ENCODE results near the gene MGLL. TPM values are rescaled to one million over a fixed set of nuclear protein-coding genes. Genes with fewer than 3 reads are reported as not detected.

MGLL gene
- total and polyA plus RNA-seq, 8 donors: 8.6 to 318 (median 16.0) TPM

DNA sequence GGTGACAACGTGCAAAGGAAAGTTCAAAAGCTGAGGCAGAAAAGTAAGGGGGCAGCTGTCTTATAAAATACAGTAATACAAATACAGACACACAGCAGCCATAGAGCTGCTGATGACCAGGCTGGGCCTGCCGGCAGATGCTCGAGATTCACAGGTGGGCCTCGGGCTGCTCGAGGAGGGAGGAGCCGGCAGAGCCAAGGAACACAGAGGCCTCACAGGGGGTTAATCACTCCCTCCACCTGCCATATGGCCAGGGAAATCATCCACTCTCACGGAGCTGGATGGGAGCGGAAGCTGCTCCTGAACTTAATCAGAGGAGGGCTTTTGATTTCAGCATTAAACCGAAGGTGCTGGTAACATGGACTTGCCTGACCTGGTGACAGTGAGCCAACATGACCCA is 29.6 kb upstream of the MGLL start:
- ATAC-seq (no peak), DNase-seq (no peak)
- TF ChIP-seq, protein P1, sequence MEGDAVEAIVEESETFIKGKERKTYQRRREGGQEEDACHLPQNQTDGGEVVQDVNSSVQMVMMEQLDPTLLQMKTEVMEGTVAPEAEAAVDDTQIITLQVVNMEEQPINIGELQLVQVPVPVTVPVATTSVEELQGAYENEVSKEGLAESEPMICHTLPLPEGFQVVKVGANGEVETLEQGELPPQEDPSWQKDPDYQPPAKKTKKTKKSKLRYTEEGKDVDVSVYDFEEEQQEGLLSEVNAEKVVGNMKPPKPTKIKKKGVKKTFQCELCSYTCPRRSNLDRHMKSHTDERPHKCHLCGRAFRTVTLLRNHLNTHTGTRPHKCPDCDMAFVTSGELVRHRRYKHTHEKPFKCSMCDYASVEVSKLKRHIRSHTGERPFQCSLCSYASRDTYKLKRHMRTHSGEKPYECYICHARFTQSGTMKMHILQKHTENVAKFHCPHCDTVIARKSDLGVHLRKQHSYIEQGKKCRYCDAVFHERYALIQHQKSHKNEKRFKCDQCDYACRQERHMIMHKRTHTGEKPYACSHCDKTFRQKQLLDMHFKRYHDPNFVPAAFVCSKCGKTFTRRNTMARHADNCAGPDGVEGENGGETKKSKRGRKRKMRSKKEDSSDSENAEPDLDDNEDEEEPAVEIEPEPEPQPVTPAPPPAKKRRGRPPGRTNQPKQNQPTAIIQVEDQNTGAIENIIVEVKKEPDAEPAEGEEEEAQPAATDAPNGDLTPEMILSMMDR (IDR thresholded peaks at IDR 0.05): no peak
- Histone ChIP-seq H3K36me3 (no peaks in the 10 kb centered on the region), H3K27ac (no peak overlapping the region), H3K4me1 (peaks cover 4 to 8% of the 10 kb centered on the region in 2 donors), H3K9me3 (no peaks in the 10 kb centered on the region), H3K4me3 (no peak overlapping the region), H3K27me3 (no peaks in the 10 kb centered on the region)
- intact Hi-C loops (cut with DNase I): no loop called here

DNA sequence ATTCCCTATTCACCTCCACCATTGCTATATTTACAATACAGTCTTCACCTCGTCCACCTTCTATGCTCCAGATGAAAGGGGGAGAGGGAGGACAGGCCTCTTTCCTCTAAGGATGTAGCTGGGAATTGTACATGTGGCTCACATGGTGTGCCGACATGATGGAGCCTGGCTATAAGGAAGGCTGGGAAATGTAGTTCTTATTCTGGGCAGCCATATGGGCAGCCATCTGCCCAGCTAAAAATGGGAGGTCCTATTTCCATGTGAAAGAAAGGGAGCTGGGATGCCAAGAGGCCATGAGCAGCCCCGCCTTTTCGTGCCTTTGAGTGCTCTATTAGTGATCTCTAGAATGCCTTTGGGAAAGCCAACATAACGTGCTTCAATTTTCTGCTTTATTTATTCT is 27.1 kb upstream of the MGLL start:
- H3K4me3 ChIP-seq: no peak overlapping the region
- ATAC-seq: no peak
- DNase-seq: no peak
- H3K36me3 ChIP-seq: no peaks in the 10 kb centered on the region
- no peak overlapping the region for H3K27ac ChIP-seq
- H3K27me3 ChIP-seq: no peaks in the 10 kb centered on the region
- H3K9me3 ChIP-seq: no peaks in the 10 kb centered on the region
- intact Hi-C loops (cut with DNase I): no loop called here
- peaks cover 4 to 8% of the 10 kb centered on the region in 2 donors for H3K4me1 ChIP-seq
- TF ChIP-seq, protein P1 (IDR thresholded peaks at IDR 0.05): no peak

DNA sequence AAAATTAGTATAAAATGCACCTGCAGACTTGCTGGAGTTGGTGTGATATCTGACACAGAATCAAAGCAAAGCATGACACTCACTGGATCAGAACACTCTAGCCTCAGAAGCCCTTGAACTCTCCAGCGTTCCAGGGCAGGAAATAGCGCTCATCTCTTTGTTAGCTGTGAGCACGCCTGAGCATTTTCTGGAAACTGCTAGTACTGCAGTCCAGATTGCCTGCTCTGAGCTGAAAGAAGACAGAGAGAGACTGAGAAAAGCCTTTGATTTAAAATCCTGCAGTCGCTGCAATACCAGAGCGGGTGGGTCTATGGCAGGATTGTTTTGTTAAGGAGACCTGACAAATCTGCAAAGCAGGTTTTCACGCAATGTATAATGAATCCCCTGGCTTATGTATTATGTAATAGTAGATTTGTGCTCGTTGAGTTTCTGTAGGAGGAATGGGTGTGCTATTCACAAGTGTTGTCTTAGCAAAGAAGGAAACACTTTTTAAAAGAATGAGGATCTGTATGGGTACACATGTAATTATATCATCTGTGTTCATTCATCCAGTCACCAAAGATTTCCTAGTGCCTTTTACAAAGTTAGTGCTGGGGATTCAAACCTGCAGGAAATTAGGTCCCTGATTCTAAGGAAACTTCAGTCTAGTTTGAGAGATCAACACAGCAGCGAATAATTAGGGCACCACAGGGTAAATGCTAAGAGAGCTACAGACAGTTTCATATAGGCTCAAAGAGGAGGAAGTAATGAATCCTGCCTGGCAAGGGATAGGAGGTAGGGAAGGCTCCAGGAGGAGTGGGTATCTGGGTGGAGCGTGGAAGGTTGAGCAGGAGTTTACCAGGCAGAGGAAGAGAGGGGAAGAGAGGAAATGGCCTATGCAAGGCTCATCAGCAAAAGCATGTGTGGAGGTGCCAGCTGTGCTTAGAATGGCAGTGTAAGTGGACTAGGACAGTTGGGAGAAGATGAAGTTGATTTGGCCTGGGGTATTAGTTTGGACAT is 26.1 kb upstream of the MGLL start:
- ATAC-seq: peak; percentile 91
- intact Hi-C loops (cut with DNase I): no loop called here

DNA sequence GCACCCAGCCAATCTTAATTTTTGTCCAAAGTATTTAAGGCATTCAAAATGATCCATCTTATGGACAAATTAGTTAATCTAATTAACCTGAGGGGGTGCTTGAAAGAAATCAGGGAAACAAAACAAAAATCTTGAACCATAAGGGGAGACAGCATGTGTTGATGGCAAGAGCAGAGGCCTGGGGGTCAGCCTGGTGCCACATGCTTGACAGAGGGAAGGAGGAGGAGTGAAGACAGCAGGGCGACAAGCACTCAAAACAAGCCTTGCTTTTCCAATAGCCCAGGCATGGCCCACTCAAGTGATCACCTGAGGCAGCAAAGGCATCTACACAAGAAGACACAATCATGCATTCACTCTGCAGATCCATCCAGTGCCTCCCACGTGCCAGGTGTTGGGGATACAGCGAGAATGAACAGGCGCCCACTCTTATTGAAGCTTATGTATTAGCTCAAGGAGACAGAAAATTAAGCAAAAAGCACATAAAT is 25.0 kb upstream of the MGLL start:
- Histone ChIP-seq H3K9me3 (no peaks in the 10 kb centered on the region), H3K4me3 (no peak overlapping the region), H3K36me3 (no peaks in the 10 kb centered on the region), H3K27me3 (no peaks in the 10 kb centered on the region), H3K4me1 (peaks cover 4 to 8% of the 10 kb centered on the region in 2 donors), H3K27ac (no peak overlapping the region)
- TF ChIP-seq, protein P1 (IDR thresholded peaks at IDR 0.05): no peak
- no peak for DNase-seq
- ATAC-seq: no peak
- intact Hi-C loops (cut with DNase I): no loop called here

More for the DNA sequence above, 26.1 kb upstream of the MGLL start:
- DNase-seq: no peak
- Histone ChIP-seq H3K4me1 (peaks cover 4 to 8% of the 10 kb centered on the region in 2 donors), H3K9me3 (no peaks in the 10 kb centered on the region), H3K27ac (no peak overlapping the region), H3K27me3 (no peaks in the 10 kb centered on the region), H3K4me3 (no peak overlapping the region), H3K36me3 (no peaks in the 10 kb centered on the region)
- TF ChIP-seq, protein P1 (IDR thresholded peaks at IDR 0.05): no peak

DNA sequence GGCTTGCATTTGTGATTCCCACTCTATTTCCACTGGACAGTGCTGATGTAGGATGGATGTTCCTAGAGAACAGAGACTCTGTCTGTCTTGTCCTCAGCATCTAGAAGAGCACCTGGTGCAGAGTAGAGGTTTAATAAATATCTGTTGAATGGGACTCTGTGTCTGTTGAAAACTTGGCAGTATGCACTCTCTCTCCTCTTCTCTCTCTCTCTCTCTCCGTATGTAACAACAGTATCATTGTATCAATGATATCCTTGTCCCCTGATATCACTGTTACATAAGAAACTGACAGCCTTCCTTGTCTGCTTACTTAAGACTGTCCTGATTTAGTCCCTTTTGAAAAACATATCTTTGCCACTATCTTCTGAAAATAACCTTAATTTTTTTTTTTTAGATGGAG is 24.3 kb upstream of the MGLL start:
- ATAC-seq (no peak), DNase-seq (no peak)
- Histone ChIP-seq H3K27ac (no peak overlapping the region), H3K4me3 (no peak overlapping the region), H3K36me3 (no peaks in the 10 kb centered on the region), H3K27me3 (no peaks in the 10 kb centered on the region), H3K9me3 (no peaks in the 10 kb centered on the region), H3K4me1 (peaks cover 4 to 8% of the 10 kb centered on the region in 2 donors)
- TF ChIP-seq, protein P1 (IDR thresholded peaks at IDR 0.05): no peak
- intact Hi-C loops (cut with DNase I): no loop called here
